Suprapubic skin (tissue), 3 donors: ENCODE measurements around the gene VSIR.

ENCODE experiments used
- CTCF ChIP-seq, 2 donors: fragments of 200-600 bp in 1 of 2; fragments of 450-650 bp in 1 of 2; sonication (generic) in 1 of 2; IDR thresholded peaks; one replicate each; pipeline ENCODE4 v1.5.1; 2016 to 2019; ENCODE audit warnings: antibody characterized with exemption in 2 of 2, mild to moderate bottlenecking in 1 of 2, moderate library complexity in 1 of 2
- POLR2AphosphoS5 ChIP-seq, 3 donors: sonication (generic); formaldehyde crosslinking; IDR thresholded peaks; one replicate each; pipeline ENCODE4 v1.6.1; 2017; ENCODE audit warnings: antibody characterized with exemption in 3 of 3

GRCh38 chr10:71773221-71773971 lies at the start of gene VSIR:
- TF ChIP-seq CTCF (IDR thresholded peaks at IDR 0.05) = peak; percentile 84 to 97
- peak in 2 of 3 donors; percentile 14 to 57 for TF ChIP-seq POLR2AphosphoS5 (IDR thresholded peaks at IDR 0.05)
